ENCODE data around the gene GSE1. TPM values are rescaled to one million over a fixed set of nuclear protein-coding genes. Genes with fewer than 3 reads are reported as not detected.

GSE1 gene
- total RNA-seq, 1 experiment from 2014 or later, result 97.5 TPM

GRCh38 chr16:85606904-85607303 is 6.2 kb upstream of the GSE1 start:
- no TSS peak for BruUV-seq (replicated peaks)
- intact Hi-C loops (cut with micrococcal nuclease; ENCODE audit: unreplicated experiment) (no loop called here), in situ Hi-C loops (cut with HindIII; ENCODE audit: low pct_unique_long_range_greater_than_20kb, low sequenced_read_pairs) (no loop called here)
- ChIA-PET POLR2A (interaction anchor here (1.0 kb wide), 1 partner anchor 54 kb away, joined by 3 read pairs; no protein-coding TSS in a partner anchor), CTCF (interaction anchor here (0.5 to 1.0 kb wide), 4 partner anchors 54 to 143 kb away, joined by 3 to 8 read pairs (median 3); no protein-coding TSS in a partner anchor)
- no peak overlapping the region for H3K4me3 ChIP-seq (ENCODE audit: low read depth in 2 of 2, low read length in 2 of 2)
- H3K27me3 ChIP-seq (ENCODE audit: control insufficient read depth, insufficient read depth, low read length), result no peaks in the 10 kb centered on the region
- H3K9me3 ChIP-seq (ENCODE audit: control insufficient read depth, insufficient read depth, low read depth, low read length), result no peaks in the 10 kb centered on the region
- DNase-seq (ENCODE audit: low read depth, low spot score), result no peak
- peaks cover 74% of the 10 kb centered on the region for H3K4me1 ChIP-seq (ENCODE audit: control insufficient read depth, insufficient read depth, low read length)
- ATAC-seq, result no peak
- H3K27ac ChIP-seq (ENCODE audit: low read length), result peak overlapping the region; percentile 83
- no peaks in the 10 kb centered on the region for H3K36me3 ChIP-seq (ENCODE audit: control insufficient read depth, insufficient read depth, low read length)
- no peak for TF ChIP-seq SIN3A (IDR thresholded peaks at IDR 0.05; ENCODE audit: borderline replicate concordance, insufficient read depth, low read depth, low read length)
- no peak for TF ChIP-seq TCF7L2 (IDR thresholded peaks at IDR 0.05; ENCODE audit: low read depth, low read length)
- no peak for TF ChIP-seq POLR2AphosphoS5 (IDR thresholded peaks at IDR 0.05; ENCODE audit: low read depth, low read length)
- TF ChIP-seq CTCF (IDR thresholded peaks at IDR 0.05), result no peak
- no peak for TF ChIP-seq REST (IDR thresholded peaks at IDR 0.05; ENCODE audit: insufficient read depth in 1 of 2, low read depth in 2 of 2, low read length in 1 of 2)

GRCh38 chr16:85607321-85607765 is 5.8 kb upstream of the GSE1 start:
- ATAC-seq, result no peak
- in situ Hi-C loops (cut with HindIII; ENCODE audit: low pct_unique_long_range_greater_than_20kb, low sequenced_read_pairs) (no loop called here), intact Hi-C loops (cut with micrococcal nuclease; ENCODE audit: unreplicated experiment) (no loop called here)
- H3K27ac ChIP-seq (ENCODE audit: low read length), result peak overlapping the region; percentile 75
- H3K36me3 ChIP-seq (ENCODE audit: control insufficient read depth, insufficient read depth, low read length), result no peaks in the 10 kb centered on the region
- POLR2A ChIA-PET, result no interaction called here
- no peak for DNase-seq (ENCODE audit: low read depth, low spot score)
- no peaks in the 10 kb centered on the region for H3K27me3 ChIP-seq (ENCODE audit: control insufficient read depth, insufficient read depth, low read length)
- H3K4me1 ChIP-seq (ENCODE audit: control insufficient read depth, insufficient read depth, low read length), result peaks cover 70% of the 10 kb centered on the region
- no peaks in the 10 kb centered on the region for H3K9me3 ChIP-seq (ENCODE audit: control insufficient read depth, insufficient read depth, low read depth, low read length)
- TF ChIP-seq CTCF (IDR thresholded peaks at IDR 0.05) (no peak), SIN3A (IDR thresholded peaks at IDR 0.05; ENCODE audit: borderline replicate concordance, insufficient read depth, low read depth, low read length) (no peak), TCF7L2 (IDR thresholded peaks at IDR 0.05; ENCODE audit: low read depth, low read length) (no peak), POLR2AphosphoS5 (IDR thresholded peaks at IDR 0.05; ENCODE audit: low read depth, low read length) (no peak; the same call in 1 of the 2 replicates), REST (IDR thresholded peaks at IDR 0.05; ENCODE audit: insufficient read depth in 1 of 2, low read depth in 2 of 2, low read length in 1 of 2) (no peak)
- no peak overlapping the region for H3K4me3 ChIP-seq (ENCODE audit: low read depth in 2 of 2, low read length in 2 of 2)
- CTCF ChIA-PET, result interaction anchor here (0.5 to 1.0 kb wide), 3 partner anchors 54 to 143 kb away, joined by 3 to 8 read pairs (median 3); no protein-coding TSS in a partner anchor
- no TSS peak for BruUV-seq (replicated peaks)
